ENCODE results near the gene POLR2F.

Gene POLR2F

GRCh38 chr22:38014083-38014482 lies 60.6 kb downstream of the POLR2F start:
- Mint-ChIP-seq H3K36me3 (ENCODE audit: low read depth) (no peaks in the 10 kb centered on the region), H3K4me3 (no peak overlapping the region), H3K4me1 (ENCODE audit: low read depth) (no peaks in the 10 kb centered on the region), H3K27me3 (ENCODE audit: low read depth) (peaks cover 4% of the 10 kb centered on the region), H3K9me3 (no peaks in the 10 kb centered on the region), H3K27ac (no peak overlapping the region)

GRCh38 chr22:38016182-38017151 lies 63.0 kb downstream of the POLR2F start:
- Mint-ChIP-seq H3K9me3 (no peaks in the 10 kb centered on the region), H3K36me3 (ENCODE audit: low read depth) (no peaks in the 10 kb centered on the region), H3K4me3 (no peak overlapping the region), H3K27me3 (ENCODE audit: low read depth) (peaks cover 4% of the 10 kb centered on the region), H3K27ac (no peak overlapping the region), H3K4me1 (ENCODE audit: low read depth) (no peaks in the 10 kb centered on the region)

- no peaks in the 10 kb centered on the region for H3K36me3 Mint-ChIP-seq (ENCODE audit: low read depth)
- no peaks in the 10 kb centered on the region for H3K4me1 Mint-ChIP-seq (ENCODE audit: low read depth)
- H3K27me3 Mint-ChIP-seq (ENCODE audit: low read depth), result peaks cover 3% of the 10 kb centered on the region
- no peaks in the 10 kb centered on the region for H3K9me3 Mint-ChIP-seq
- H3K27ac Mint-ChIP-seq, result no peak overlapping the region
- H3K4me3 Mint-ChIP-seq, result no peak overlapping the region
Observed at GRCh38 chr22:38017272-38017920, 63.9 kb downstream of the POLR2F start.

GRCh38 chr22:38017939-38018885 lies 64.7 kb downstream of the POLR2F start:
- no peak overlapping the region for H3K27ac Mint-ChIP-seq
- no peaks in the 10 kb centered on the region for H3K4me1 Mint-ChIP-seq (ENCODE audit: low read depth)
- no peaks in the 10 kb centered on the region for H3K27me3 Mint-ChIP-seq (ENCODE audit: low read depth)
- no peaks in the 10 kb centered on the region for H3K36me3 Mint-ChIP-seq (ENCODE audit: low read depth)
- H3K9me3 Mint-ChIP-seq, result no peaks in the 10 kb centered on the region
- H3K4me3 Mint-ChIP-seq, result no peak overlapping the region

Measured in T-helper 1 cell treated with Interleukin-12 subunit alpha and Interleukin-12 subunit beta and Interleukin-4 antibody, amounts not matched to agents 30 μg/mL and 1 μg/mL, for 36 hours (primary cell).